RPMI7951 (cell line): ENCODE measurements around the gene DRC7. TPM values are rescaled to one million over a fixed set of nuclear protein-coding genes. Genes with fewer than 3 reads are reported as not detected.

Source experiments
- total RNA-seq: library from RNA; depleted of rRNA; stranded (reverse); fragments of >200 nt; shearing (Covaris generic); gene quantifications from 2 replicates; pipeline ENCODE4 v1.2.3, GENCODE V29; 2014; rRNA removed

The DRC7 gene
- total RNA-seq, 1 experiment from 2014 or later: not detected

Other genes starting within 250 kb of the DRC7 start
- gene CIAPIN1, start 247.4 kb upstream of the DRC7 start, total RNA-seq: 68.0 and 68.9 TPM in 2 replicates
- gene COQ9, start 247.3 kb upstream of the DRC7 start, total RNA-seq: 51.3 and 56.6 TPM in 2 replicates
- gene POLR2C, start 232.1 kb upstream of the DRC7 start, total RNA-seq: 171 and 186 TPM in 2 replicates
- gene DOK4, start 208.3 kb upstream of the DRC7 start, total RNA-seq: 16.4 and 17.9 TPM in 2 replicates
- gene CCDC102A, start 158.2 kb upstream of the DRC7 start, total RNA-seq: 11.3 and 13.3 TPM in 2 replicates
- 0.24 TPM in 1 of 2 replicates, not detected in the other for gene ADGRG5, start 152.2 kb upstream of the DRC7 start, total RNA-seq
- 3.7 and 9.8 TPM in 2 replicates for gene ADGRG1, start 66.2 kb upstream of the DRC7 start, total RNA-seq
- not detected in 2 replicates for gene ADGRG3, start 26.5 kb upstream of the DRC7 start, total RNA-seq
- 17.7 and 19.8 TPM in 2 replicates for gene KATNB1, start 41.0 kb downstream of the DRC7 start, total RNA-seq
- gene KIFC3, start 107.7 kb downstream of the DRC7 start, total RNA-seq: 49.3 and 58.5 TPM in 2 replicates